IgD-negative memory B cell (primary cell): Measurements from ENCODE around the gene MIGA2. TPM values are rescaled to one million over a fixed set of nuclear protein-coding genes. Genes with fewer than 3 reads are reported as not detected.

Experiments
- H3K27ac Mint-ChIP-seq, 3 donors: one replicate each; pipeline ENCODE4 v1.8.0; 2020 to 2022; ENCODE audit warnings: mild to moderate bottlenecking in 3 of 3, mixed read lengths in 3 of 3, moderate library complexity in 1 of 3
- H3K27me3 Mint-ChIP-seq: one replicate; pipeline ENCODE4 v1.8.0; 2021; ENCODE audit warnings: mixed read lengths
- H3K36me3 Mint-ChIP-seq: one replicate; pipeline ENCODE4 v1.8.0; 2020; ENCODE audit warnings: mild to moderate bottlenecking, mixed read lengths
- H3K4me1 Mint-ChIP-seq, 3 donors: one replicate each; pipeline ENCODE4 v1.8.0; 2020 to 2022; ENCODE audit warnings: mixed read lengths in 3 of 3, mild to moderate bottlenecking in 1 of 3
- H3K4me3 Mint-ChIP-seq, 4 donors: one replicate each; pipeline ENCODE4 v1.8.0; 2020 to 2022; ENCODE audit warnings: mild to moderate bottlenecking in 4 of 4, mixed read lengths in 4 of 4, moderate library complexity in 3 of 4
- H3K9me3 Mint-ChIP-seq, 3 donors: one replicate each; pipeline ENCODE4 v1.8.0; 2020 to 2021; ENCODE audit warnings: mixed read lengths in 3 of 3, mild to moderate bottlenecking in 1 of 3
- polyA plus RNA-seq: library from polyadenylated mRNA; unstranded; fragments of 300-500 nt; fragmentation: Illumina TruSeq; gene quantifications from one replicate; pipeline ENCODE4 v1.2.3, GENCODE V29; 2021

Gene MIGA2
- polyA plus RNA-seq, 1 donor from 2014 or later = 11.4 TPM

DNA sequence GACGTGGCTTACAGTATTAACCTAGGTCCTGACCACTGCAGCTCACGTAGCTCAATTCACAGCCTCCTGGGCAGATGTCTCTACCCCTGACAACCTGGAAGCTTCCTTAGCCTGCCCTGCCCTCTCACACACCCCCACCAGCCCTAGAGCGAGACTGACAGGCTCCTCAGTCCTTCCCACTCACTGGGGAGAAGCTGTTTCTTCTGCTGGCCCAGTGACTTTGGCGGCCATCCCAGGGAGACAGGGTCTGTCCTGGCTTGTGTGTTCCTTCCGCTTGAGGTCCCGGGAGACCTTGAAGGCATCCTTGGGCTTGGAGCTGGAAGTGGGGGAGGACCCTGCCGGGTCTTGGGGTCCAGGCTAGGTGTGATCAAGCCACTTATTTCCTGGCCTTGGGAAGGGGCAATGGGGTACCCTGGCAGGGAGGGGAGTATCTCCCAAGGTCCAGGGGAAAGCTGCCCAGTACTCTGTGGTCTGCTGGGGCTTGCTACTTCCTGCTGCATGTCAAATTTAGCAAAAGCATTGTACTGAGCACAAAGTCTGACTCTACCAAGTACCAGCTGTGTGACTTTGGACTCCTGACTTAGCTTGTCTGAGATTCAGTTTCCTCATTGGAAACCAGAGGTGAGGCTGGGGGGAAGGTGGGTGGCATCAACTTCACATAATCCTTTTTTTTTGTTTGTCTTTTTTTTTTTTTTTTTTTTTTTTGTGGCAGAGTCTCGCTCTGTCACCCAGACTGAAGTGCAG lies 1.9 kb downstream of the MIGA2 start:
- no peaks in the 10 kb centered on the region for H3K27me3 Mint-ChIP-seq

DNA sequence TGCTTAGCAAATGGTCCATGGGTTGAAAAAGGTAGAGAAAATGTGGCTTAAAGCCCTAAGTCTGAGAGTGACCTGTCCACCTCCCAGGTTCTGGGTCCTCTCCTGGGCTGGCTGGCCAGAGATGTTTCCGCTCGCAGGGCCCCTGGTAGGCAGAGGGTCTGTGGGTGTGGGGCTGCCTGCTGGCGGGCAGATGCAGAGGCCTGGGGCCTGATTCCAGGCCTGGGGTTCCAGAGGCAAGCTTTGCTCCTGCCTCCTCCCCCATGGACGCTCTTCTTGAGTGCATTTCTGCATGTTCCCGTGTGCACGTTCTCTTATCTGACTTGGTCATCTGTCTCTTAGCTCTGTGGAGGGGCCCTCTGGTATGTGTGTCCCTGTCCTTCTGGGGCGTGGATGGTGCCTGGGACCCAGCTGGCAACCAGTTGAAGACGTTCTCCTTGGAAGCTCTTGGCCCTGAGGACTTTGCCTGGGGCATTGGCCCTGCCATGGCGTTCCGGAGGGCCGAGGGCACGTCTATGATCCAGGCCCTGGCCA lies 3.8 kb downstream of the MIGA2 start:
- H3K27me3 Mint-ChIP-seq = no peaks in the 10 kb centered on the region
- no peaks in the 10 kb centered on the region for H3K9me3 Mint-ChIP-seq
- peaks cover 11 to 22% (median 19%) of the 10 kb centered on the region in 3 donors for H3K4me1 Mint-ChIP-seq
- peak overlapping the region in 2 of 4 donors; percentile 54 to 72 for H3K4me3 Mint-ChIP-seq
- peaks cover 7% of the 10 kb centered on the region for H3K36me3 Mint-ChIP-seq
- no peak overlapping the region for H3K27ac Mint-ChIP-seq

More for the DNA sequence above, 1.9 kb downstream of the MIGA2 start:
- Mint-ChIP-seq H3K4me1 (peaks cover 11 to 22% (median 19%) of the 10 kb centered on the region in 3 donors), H3K9me3 (no peaks in the 10 kb centered on the region), H3K4me3 (peak overlapping the region; percentile 66 to 97 (median 94)), H3K36me3 (peaks cover 5% of the 10 kb centered on the region), H3K27ac (no peak overlapping the region)

DNA sequence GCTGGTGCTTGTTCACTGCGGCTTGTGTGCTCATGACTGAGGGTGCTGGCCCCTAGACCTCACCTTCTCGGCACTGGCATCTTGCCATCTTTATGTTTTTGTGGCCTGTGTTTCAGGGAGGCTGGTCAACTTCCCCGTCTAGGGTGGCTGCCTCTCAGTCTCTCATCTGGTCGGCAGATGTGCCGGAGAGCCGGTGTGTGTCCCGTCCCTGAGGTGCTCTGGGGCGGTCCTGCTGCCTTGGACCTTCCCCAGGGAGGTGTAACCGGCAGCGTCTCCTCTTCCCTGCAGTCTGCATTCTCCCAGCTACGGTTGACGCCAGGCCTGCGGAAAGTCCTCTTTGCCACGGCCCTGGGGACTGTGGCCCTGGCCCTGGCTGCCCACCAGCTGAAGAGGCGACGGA lies 5.6 kb downstream of the MIGA2 start:
- peaks cover 3 to 16% (median 10%) of the 10 kb centered on the region in 3 donors for H3K4me1 Mint-ChIP-seq
- H3K36me3 Mint-ChIP-seq = peaks cover 7% of the 10 kb centered on the region
- no peaks in the 10 kb centered on the region for H3K27me3 Mint-ChIP-seq
- H3K4me3 Mint-ChIP-seq = peak overlapping the region in 1 of 4 donors; percentile 5
- no peaks in the 10 kb centered on the region for H3K9me3 Mint-ChIP-seq
- H3K27ac Mint-ChIP-seq = peak overlapping the region in 1 of 3 donors; percentile 59

DNA sequence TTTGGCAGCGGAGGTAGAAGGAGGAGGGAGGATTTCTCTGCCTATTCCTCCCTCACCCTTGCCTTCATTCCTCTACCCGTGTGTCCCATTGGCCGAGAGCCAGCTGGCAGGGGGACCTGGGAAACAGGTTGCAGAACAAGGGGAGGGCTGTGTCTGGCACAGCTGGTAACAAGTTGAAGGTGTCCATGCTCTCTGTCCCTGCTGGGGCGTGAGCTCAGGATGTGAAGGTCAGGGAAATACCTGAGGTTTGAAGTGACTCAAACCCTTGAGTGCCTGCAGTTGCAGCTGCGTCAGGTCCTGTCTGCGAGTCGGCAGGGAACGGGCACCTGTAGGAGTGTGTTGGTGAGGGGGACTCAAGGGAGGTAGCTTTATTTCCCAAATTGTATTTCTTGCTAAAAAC lies 16.2 kb downstream of the MIGA2 start:
- Mint-ChIP-seq H3K36me3 (peaks cover 6% of the 10 kb centered on the region), H3K27me3 (no peaks in the 10 kb centered on the region), H3K27ac (no peak overlapping the region), H3K4me1 (peaks cover 0 to 2% (median 0%) of the 10 kb centered on the region in 3 donors), H3K4me3 (no peak overlapping the region), H3K9me3 (no peaks in the 10 kb centered on the region)

DNA sequence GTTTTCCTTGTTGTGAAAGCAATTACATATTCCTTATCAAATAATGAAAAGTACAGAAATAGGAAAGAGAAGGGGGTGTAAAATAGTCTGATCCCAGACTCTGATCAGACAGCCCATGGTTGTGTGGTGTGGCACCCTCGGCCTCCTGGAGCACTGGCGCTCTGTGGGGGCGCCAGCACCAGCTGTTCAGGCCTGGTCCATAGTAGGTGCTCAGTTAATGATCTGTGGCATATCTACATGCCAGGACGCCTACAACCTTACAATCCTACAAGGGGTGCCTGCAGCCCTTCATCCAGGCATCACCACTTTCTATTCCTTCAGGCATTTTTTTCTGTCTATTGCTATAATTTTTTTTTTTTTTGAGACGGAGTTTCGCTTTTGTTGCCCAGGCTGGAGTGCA lies 16.6 kb downstream of the MIGA2 start:
- H3K36me3 Mint-ChIP-seq = peaks cover 6% of the 10 kb centered on the region
- no peak overlapping the region for H3K4me3 Mint-ChIP-seq
- H3K9me3 Mint-ChIP-seq = no peaks in the 10 kb centered on the region
- H3K4me1 Mint-ChIP-seq = peaks cover 0 to 2% (median 0%) of the 10 kb centered on the region in 3 donors
- no peak overlapping the region for H3K27ac Mint-ChIP-seq
- no peaks in the 10 kb centered on the region for H3K27me3 Mint-ChIP-seq

DNA sequence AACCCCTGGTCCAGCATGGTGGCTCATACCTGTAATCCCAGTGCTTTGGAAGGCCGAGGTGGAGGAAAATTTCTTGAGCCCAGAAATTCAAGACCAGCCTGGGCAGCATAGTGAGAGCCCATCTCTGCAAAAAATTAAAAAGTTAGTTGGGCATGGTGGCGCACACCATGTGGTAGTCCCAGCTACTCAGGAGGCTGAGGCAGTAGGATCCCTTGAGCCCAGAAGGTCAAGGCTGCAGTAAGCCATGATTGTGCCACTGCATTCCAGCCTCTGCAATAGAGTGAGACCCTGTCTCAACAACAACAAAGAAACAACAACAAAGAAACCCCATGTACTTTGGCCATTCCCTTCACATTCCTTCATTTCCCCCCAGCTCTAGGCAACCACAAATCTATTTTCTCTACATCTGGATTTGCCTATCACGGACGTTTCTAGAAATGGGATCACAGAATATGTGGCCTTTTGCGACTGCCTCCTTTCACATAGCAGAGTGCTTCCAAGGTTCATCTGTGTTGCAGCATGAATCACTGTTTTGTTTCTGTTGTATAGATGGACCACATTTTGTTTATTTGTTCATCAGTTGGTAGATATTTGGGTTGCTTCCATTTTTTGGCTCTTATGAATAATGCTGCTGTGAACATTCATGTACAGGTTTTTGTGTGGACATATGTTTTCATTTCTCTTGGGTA lies 17.9 kb downstream of the MIGA2 start:
- Mint-ChIP-seq H3K4me3 (no peak overlapping the region), H3K27me3 (no peaks in the 10 kb centered on the region), H3K27ac (peak overlapping the region in 1 of 3 donors; percentile 73), H3K36me3 (peaks cover 6% of the 10 kb centered on the region), H3K9me3 (no peaks in the 10 kb centered on the region), H3K4me1 (peaks cover 0 to 2% (median 0%) of the 10 kb centered on the region in 3 donors)

DNA sequence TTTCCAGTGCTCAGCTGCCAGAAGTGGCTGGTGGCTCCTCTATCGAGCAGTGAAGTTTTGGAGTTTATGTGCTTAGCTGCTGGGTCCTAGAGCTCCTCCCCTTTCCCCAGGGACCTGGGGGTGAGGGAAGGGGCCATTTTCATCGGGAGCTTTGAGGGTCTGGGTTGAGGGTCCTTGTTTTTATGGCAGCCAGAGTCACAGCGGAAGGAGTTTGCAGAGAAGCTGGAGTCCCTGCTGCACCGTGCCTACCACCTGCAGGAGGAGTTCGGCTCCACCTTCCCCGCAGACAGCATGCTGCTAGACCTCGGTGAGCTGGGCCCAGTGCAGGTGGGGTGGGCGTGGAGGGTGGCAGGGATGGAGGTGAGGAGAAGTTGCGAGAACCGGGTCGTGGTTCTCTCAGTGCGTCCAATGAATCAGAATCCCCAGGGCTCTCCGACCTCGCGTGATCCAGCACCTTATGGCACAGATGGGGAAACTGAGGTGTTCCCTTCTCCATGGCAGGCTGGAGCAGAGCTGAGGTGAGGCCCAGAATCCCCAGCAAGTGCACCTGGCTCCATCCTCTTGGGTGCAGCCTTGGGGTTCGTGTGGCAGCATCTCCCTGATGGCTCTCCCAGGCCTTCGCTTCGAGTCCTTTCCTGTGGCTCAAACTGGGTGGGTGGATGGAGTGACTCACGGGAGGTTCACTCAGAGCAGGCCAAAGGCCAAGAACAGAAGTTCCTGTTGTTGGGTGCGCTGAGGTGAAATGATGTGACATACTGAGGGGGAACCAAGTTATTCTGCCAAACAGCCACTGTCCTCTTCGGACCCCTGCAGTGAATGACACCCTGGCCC lies 22.8 kb downstream of the MIGA2 start:
- peaks cover 6% of the 10 kb centered on the region for H3K36me3 Mint-ChIP-seq
- H3K4me1 Mint-ChIP-seq = peaks cover 0 to 2% (median 0%) of the 10 kb centered on the region in 3 donors
- H3K27ac Mint-ChIP-seq = no peak overlapping the region
- peak overlapping the region in 1 of 4 donors; percentile 74 for H3K4me3 Mint-ChIP-seq
- H3K9me3 Mint-ChIP-seq = no peaks in the 10 kb centered on the region
- no peaks in the 10 kb centered on the region for H3K27me3 Mint-ChIP-seq

DNA sequence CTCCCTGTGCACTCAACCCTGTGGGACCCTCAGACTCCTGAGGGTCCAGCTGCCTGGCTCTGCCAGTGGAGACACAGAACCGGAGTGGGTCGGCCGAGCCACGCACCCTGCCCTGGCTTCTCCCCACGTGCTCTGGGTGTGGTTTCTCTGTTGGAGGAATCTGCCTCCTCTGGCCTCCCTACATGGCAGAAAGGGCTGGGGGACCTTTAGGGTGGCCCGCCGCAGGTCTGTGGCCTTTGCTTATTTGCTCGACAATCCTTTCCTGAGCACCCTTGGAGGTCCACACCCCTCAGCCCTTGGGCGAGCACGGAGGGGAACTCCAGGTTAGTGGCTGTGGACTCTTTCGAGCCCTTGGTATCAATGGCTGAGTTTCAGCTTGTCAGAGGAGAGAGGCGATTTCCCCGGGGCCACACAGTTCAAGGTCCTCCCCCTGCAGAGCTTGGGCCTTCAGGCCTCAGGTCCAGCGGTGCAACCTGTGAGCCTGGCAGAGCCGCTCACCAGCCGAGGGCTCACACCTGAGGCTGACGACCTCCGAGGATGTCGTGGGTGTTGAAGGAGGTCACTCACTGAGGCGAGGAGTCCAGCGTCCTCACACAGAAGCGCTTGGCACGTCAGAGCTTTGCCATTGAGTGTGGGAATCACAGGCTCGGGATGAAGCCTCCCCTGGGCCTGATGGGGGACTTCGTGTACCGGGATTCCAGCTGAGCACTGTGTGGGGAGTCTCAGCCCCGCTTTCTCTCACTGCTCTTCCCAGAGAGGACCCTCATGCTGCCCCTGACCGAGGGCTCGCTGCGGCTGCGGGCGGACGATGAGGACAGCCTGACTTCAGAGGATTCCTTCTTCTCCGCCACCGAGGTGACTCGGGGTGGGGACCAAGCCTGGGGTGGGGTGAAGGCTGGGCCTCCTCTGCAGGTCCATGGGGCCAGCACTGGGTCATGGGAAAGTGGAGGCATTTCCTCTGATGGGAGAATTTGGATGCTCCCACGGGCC lies 23.7 kb downstream of the MIGA2 start:
- Mint-ChIP-seq H3K36me3 (no peaks in the 10 kb centered on the region), H3K9me3 (no peaks in the 10 kb centered on the region), H3K27ac (no peak overlapping the region), H3K4me1 (no peaks in the 10 kb centered on the region), H3K27me3 (no peaks in the 10 kb centered on the region), H3K4me3 (no peak overlapping the region)

DNA sequence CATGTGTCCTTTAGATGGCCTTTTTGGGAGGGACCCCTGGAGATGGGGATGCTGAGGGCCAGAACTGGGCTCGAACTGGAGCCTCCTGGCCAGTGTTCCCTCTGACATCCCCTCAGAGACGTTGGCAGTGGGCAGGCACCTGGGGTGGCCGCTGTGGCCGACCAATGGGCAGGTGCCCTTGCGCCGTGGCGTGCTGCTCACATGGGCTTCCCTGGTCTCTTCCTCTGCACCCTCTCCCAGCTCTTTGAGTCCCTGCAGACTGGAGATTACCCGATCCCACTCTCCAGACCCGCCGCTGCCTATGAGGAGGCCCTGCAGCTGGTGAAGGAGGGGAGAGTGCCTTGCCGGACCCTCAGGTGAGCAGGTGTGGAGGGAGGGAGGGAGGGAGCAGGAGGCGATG lies 24.6 kb downstream of the MIGA2 start:
- no peaks in the 10 kb centered on the region for H3K9me3 Mint-ChIP-seq
- no peaks in the 10 kb centered on the region for H3K27me3 Mint-ChIP-seq
- no peak overlapping the region for H3K4me3 Mint-ChIP-seq
- H3K4me1 Mint-ChIP-seq = no peaks in the 10 kb centered on the region
- no peaks in the 10 kb centered on the region for H3K36me3 Mint-ChIP-seq
- H3K27ac Mint-ChIP-seq = no peak overlapping the region

DNA sequence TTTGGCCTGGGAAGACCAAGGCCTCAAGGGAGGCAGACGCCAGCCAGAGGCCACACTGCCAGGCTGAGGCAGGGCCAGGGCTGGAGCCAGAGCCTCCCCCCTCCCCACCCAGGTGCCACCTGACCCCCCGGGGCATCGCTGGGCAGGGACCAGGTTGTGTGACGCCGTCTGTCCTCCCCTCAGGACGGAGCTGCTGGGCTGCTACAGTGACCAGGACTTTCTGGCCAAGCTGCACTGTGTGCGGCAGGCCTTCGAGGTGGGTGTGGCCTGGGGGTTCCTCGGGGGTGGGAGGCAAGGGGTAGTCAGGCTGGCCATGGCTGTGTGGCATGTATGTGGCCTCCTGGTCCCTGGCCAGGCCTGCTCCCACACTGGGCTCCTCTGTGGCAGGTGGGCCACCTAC lies 26.6 kb downstream of the MIGA2 start:
- Mint-ChIP-seq H3K27ac (no peak overlapping the region), H3K4me3 (no peak overlapping the region), H3K36me3 (no peaks in the 10 kb centered on the region), H3K27me3 (no peaks in the 10 kb centered on the region), H3K9me3 (no peaks in the 10 kb centered on the region), H3K4me1 (no peaks in the 10 kb centered on the region)

DNA sequence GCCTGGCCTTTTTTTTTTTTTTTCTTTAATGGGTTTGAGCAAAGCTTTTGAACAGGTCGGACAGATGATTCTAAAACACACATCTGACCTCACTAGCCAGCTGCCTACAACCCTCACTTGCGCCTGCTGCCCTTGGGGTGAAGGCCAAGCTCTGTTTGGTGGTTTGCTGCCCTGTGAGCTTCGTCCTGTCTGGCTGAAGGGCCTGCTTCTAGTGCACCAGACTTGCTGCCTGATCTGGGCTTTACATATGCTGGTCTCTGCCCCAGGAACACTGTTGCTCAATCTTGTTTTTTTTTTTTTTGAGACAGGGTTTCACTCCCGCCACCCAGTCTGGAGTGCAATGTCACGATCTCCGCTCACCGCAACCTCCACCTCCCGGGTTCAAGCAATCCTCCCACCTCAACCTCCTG lies 28.1 kb downstream of the MIGA2 start:
- Mint-ChIP-seq H3K27ac (no peak overlapping the region), H3K9me3 (no peaks in the 10 kb centered on the region), H3K27me3 (no peaks in the 10 kb centered on the region), H3K4me3 (no peak overlapping the region), H3K4me1 (peaks cover 4 to 10% (median 9%) of the 10 kb centered on the region in 3 donors), H3K36me3 (no peaks in the 10 kb centered on the region)

DNA sequence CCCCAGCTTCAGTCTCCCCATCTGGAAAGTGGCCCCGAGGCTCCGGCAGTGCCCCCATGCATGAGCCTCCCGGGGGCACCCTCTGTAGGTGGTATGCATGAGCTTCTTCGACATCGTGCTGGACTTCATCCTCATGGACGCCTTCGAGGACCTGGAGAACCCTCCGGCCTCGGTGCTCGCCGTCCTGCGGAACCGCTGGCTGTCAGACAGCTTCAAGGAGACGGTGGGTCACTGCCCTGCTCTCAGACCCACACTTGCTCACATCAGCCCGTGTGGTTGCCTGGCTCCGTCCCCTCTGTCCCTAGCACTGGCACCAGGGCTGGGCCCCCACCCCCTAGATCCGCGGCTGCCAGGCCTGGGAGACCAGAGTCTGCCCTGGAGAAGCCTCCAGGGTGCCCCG lies 31.7 kb downstream of the MIGA2 start:
- peak overlapping the region in 2 of 4 donors; percentile 49 to 86 for H3K4me3 Mint-ChIP-seq
- no peaks in the 10 kb centered on the region for H3K27me3 Mint-ChIP-seq
- no peaks in the 10 kb centered on the region for H3K9me3 Mint-ChIP-seq
- no peaks in the 10 kb centered on the region for H3K36me3 Mint-ChIP-seq
- peak overlapping the region; percentile 61 to 76 (median 62) for H3K27ac Mint-ChIP-seq
- H3K4me1 Mint-ChIP-seq = peaks cover 7 to 14% (median 11%) of the 10 kb centered on the region in 3 donors

DNA sequence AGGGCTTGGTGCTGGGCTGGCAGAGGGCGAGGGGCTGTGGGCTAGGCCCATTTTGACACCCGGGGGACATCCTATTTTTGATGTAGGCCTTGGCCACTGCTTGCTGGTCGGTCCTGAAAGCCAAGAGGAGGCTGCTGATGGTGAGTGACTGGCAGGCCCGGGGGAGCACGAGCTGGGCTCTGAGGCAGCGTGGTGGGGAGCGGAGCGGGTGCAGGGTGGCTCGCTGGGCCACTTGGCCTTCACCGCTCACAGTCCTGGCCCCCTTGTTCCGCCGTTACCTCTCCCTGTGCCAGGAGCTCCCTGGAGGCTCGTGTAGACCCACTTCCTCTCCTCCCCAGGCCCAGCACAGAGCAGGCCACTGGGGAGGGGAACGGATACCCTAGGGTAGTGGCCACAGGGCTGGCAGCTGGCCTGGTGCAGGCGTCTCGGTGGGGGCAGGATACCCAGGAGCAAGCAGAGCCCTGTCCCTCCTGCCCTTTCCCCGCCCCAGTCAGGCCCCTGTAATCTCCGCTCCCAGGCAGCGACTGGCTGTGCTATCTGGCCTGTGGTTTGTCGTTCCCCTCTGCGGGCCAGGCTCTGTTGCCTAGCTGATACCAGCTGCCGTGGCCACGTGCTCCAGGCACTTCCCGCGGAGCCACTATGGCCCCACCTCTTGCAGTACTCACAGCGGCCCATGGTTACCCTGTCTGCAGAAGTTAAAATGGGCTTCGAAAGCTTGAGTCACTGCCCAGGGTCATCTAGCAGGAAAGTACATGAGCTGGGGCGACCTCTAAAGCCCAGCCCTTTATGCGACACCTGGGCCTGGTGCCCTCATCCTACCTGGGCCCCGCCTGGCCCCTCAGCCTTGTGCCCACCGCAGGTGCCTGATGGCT lies 32.8 kb downstream of the MIGA2 start:
- H3K9me3 Mint-ChIP-seq = no peaks in the 10 kb centered on the region
- H3K4me3 Mint-ChIP-seq = peak overlapping the region; percentile 49 to 90 (median 68)
- peaks cover 7 to 14% (median 11%) of the 10 kb centered on the region in 3 donors for H3K4me1 Mint-ChIP-seq
- no peaks in the 10 kb centered on the region for H3K27me3 Mint-ChIP-seq
- peak overlapping the region; percentile 61 to 76 (median 62) for H3K27ac Mint-ChIP-seq
- no peaks in the 10 kb centered on the region for H3K36me3 Mint-ChIP-seq
